ENCODE results near the gene ACTG1. TPM values are rescaled to one million over a fixed set of nuclear protein-coding genes. Genes with fewer than 3 reads are reported as not detected.

Gene ACTG1
- total and polyA plus RNA-seq, 12 donors: 290 to 1,180 (median 345) TPM

DNA sequence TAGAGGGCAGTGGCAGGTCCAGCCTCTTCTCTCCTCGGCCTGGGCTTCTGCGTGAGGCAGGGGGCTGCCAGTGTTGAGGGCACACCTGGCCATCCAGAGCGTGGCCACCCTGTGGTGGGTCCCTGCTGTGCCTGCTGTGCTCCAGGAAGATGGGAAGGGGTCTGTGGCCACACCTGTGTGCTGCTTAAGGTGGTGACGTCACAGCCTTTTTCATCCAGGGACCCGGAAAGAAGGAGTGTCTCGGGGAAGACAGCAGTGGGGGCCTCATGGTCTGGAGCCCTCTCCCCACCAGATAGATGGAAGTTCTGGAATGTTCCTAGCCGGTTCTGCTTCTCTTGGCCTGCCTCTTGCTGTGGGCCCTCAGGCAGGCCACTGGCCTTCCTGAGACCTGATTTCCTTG, 36.5 kb downstream of the ACTG1 start:
- DNase-seq: no peak
- Histone ChIP-seq H3K9me3 (no peaks in the 10 kb centered on the region), H3K4me1 (peaks cover 9 to 19% (median 13%) of the 10 kb centered on the region in 9 donors), H3K36me3 (no peaks in the 10 kb centered on the region), H3K4me3 (no peak overlapping the region), H3K27me3 (peaks cover 0 to 9% (median 0%) of the 10 kb centered on the region in 7 donors), H3K27ac (no peak overlapping the region)
- intact Hi-C loops (cut with DNase I): loop anchor here in 3 of 10 donors (5.0 to 10.0 kb wide), 2 partner anchors 39 to 51 kb away; no protein-coding TSS in a partner anchor
- no peak for ATAC-seq
- TF ChIP-seq, protein P1, sequence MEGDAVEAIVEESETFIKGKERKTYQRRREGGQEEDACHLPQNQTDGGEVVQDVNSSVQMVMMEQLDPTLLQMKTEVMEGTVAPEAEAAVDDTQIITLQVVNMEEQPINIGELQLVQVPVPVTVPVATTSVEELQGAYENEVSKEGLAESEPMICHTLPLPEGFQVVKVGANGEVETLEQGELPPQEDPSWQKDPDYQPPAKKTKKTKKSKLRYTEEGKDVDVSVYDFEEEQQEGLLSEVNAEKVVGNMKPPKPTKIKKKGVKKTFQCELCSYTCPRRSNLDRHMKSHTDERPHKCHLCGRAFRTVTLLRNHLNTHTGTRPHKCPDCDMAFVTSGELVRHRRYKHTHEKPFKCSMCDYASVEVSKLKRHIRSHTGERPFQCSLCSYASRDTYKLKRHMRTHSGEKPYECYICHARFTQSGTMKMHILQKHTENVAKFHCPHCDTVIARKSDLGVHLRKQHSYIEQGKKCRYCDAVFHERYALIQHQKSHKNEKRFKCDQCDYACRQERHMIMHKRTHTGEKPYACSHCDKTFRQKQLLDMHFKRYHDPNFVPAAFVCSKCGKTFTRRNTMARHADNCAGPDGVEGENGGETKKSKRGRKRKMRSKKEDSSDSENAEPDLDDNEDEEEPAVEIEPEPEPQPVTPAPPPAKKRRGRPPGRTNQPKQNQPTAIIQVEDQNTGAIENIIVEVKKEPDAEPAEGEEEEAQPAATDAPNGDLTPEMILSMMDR (IDR thresholded peaks at IDR 0.05): no peak
- 91 to 95% methylated on average over 7 of the region's 7 CpGs for WGBS, 2 donors

DNA sequence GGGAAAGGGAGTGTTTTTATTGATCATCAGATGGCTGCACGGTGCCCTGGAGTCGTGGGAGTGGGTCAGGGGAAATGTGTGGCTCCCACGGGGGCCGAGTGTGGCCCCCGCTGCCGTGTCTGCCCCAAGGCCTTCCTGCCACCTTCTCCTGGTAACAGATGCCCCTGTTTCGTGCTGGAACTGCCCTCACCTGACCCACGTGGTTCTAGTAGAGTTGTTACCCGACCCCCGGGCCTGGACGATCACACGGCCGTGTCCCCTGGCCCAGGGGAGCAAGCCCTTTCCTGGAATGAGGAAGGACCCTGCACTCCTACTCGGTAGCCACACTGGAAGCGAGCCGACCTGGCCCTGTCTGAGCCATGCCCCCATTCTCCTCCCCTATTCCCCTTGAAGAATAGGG, 37.6 kb downstream of the ACTG1 start:
- Histone ChIP-seq H3K27me3 (no peaks in the 10 kb centered on the region), H3K4me1 (peaks cover 0 to 15% (median 3%) of the 10 kb centered on the region in 9 donors), H3K27ac (no peak overlapping the region), H3K9me3 (no peaks in the 10 kb centered on the region), H3K36me3 (no peaks in the 10 kb centered on the region), H3K4me3 (no peak overlapping the region)
- intact Hi-C loops (cut with DNase I): loop anchor here in 6 of 10 donors (5.0 to 10.0 kb wide), 4 partner anchors 38 to 50 kb away; no protein-coding TSS in a partner anchor
- 81 to 82% methylated on average over 16 of the region's 16 CpGs for WGBS, 2 donors
- no peak for ATAC-seq
- TF ChIP-seq, protein P1 (IDR thresholded peaks at IDR 0.05): no peak
- DNase-seq: no peak

DNA sequence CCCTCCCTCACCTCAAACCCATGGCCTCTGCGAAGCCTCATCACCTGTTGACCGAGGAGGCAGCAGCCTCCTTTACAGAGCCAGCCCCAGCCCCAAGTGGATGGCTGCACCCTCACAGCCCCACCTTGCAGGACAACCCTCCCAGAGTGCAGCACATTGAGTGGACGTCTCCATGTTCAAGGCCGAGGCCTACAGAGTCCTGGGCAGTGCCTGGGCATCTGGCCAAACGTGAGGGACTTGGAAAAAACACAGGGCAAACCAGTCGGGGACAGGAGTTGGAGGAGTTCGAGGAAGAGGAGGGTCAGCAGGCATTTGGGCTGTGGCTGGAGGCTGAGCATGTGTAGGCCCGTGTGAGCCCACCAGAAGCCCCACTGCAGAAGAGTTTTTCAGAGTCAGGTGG, 39.6 kb downstream of the ACTG1 start:
- 73 to 78% methylated on average over 8 of the region's 8 CpGs for WGBS, 2 donors
- no peak for ATAC-seq

DNA sequence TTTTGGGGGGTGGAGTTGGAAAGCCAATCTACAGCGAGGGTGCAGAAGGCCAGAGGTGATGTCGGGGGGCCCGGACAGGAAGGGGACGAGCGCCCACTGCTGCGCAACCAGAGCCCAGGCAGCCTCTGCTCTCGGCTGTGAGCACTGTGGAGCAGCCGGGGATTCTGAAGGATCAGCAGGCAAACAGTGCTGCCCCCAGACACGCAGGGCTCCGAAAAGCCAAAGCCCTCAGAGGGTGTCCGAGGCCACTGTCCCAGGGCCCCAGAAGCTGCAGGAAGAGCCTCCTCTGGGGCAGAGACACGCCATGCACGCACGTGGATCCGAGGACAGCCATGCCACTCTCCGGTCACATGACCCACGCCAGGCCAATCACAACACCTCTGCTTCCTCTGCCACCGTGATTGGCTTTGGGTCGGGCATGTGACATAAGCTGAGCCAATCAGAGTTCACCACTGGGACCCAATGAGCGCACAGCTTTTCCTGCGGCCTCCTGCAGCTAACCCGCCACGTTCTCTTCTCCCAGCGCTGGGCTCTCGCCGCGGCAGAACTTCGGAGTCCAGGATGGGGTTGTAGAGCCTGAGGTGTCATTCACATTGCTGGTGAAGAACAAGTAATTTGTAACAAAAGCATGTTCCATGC, 40.7 kb downstream of the ACTG1 start:
- no peak overlapping the region for H3K27ac ChIP-seq

More for the DNA sequence above, 39.6 kb downstream of the ACTG1 start:
- no peak overlapping the region for H3K27ac ChIP-seq
- intact Hi-C loops (cut with DNase I): loop anchor here in 4 of 10 donors (5.0 to 10.0 kb wide), 3 partner anchors 41 to 48 kb away; no protein-coding TSS in a partner anchor
- TF ChIP-seq, protein P1 (IDR thresholded peaks at IDR 0.05): no peak
- no peaks in the 10 kb centered on the region for H3K36me3 ChIP-seq
- no peaks in the 10 kb centered on the region for H3K27me3 ChIP-seq
- H3K9me3 ChIP-seq: no peaks in the 10 kb centered on the region
- no peak for DNase-seq
- peaks cover 0 to 11% (median 0%) of the 10 kb centered on the region in 9 donors for H3K4me1 ChIP-seq
- no peak overlapping the region for H3K4me3 ChIP-seq

More for the DNA sequence above, 40.7 kb downstream of the ACTG1 start:
- H3K4me1 ChIP-seq: peaks cover 0 to 11% (median 0%) of the 10 kb centered on the region in 9 donors
- no peaks in the 10 kb centered on the region for H3K27me3 ChIP-seq
- ATAC-seq: peak in 7 of 8 donors; percentile 31 to 68 (median 58)
- WGBS, 2 donors: 85 to 91% methylated on average over 28 of the region's 28 CpGs
- no peak overlapping the region for H3K4me3 ChIP-seq
- H3K36me3 ChIP-seq: no peaks in the 10 kb centered on the region
- intact Hi-C loops (cut with DNase I): loop anchor here in 4 of 10 donors (5.0 to 10.0 kb wide), 3 partner anchors 40 to 47 kb away; no protein-coding TSS in a partner anchor
- TF ChIP-seq, protein P1 (IDR thresholded peaks at IDR 0.05): peak in 4 of 9 donors; percentile 13 to 20 (median 16)
- no peak for DNase-seq
- H3K9me3 ChIP-seq: no peaks in the 10 kb centered on the region

Data from heart right ventricle (tissue), 16 donors.